GM12874 (cell line): ENCODE measurements around the gene ZNF30.

Experiments
- CTCF ChIP-seq: IDR thresholded peaks from 2 replicates; pipeline ENCODE4 v1.5.1; 2011; ENCODE audit warnings: low read depth, mild to moderate bottlenecking, control low read depth, low read length, moderate library complexity; ENCODE audit not compliant: insufficient read depth

The ZNF30 gene

GRCh38 chr19:34984287-34984686 lies 57.6 kb downstream of the ZNF30 start:
- TF ChIP-seq CTCF = no peak

- TF ChIP-seq CTCF = no peak
Observed at GRCh38 chr19:34985249-34986022, 58.7 kb downstream of the ZNF30 start.

- TF ChIP-seq CTCF = no peak
Observed at GRCh38 chr19:34988119-34988518, 61.4 kb downstream of the ZNF30 start.

- TF ChIP-seq CTCF = no peak
Observed at GRCh38 chr19:34989298-34989697, 62.6 kb downstream of the ZNF30 start.

GRCh38 chr19:34990578-34991192 lies 64.0 kb downstream of the ZNF30 start:
- no peak for TF ChIP-seq CTCF

- no peak for TF ChIP-seq CTCF
Observed at GRCh38 chr19:34991542-34992333, 65.0 kb downstream of the ZNF30 start.

GRCh38 chr19:34994286-34994642 lies 67.6 kb downstream of the ZNF30 start:
- no peak for TF ChIP-seq CTCF
